CD4-positive, alpha-beta T cell treated with Interferon alpha-2 for 1 hour (primary cell): ENCODE measurements around the gene TBC1D1.
A peak's percentile ranks its signal among the peaks of the same experiment; 100 is the strongest.

ENCODE experiments used
- DNase-seq, 2 donors: peaks; one replicate each; pipeline ENCODE4 v3.0.0-alpha.2; 2020 to 2022

The TBC1D1 gene

DNA sequence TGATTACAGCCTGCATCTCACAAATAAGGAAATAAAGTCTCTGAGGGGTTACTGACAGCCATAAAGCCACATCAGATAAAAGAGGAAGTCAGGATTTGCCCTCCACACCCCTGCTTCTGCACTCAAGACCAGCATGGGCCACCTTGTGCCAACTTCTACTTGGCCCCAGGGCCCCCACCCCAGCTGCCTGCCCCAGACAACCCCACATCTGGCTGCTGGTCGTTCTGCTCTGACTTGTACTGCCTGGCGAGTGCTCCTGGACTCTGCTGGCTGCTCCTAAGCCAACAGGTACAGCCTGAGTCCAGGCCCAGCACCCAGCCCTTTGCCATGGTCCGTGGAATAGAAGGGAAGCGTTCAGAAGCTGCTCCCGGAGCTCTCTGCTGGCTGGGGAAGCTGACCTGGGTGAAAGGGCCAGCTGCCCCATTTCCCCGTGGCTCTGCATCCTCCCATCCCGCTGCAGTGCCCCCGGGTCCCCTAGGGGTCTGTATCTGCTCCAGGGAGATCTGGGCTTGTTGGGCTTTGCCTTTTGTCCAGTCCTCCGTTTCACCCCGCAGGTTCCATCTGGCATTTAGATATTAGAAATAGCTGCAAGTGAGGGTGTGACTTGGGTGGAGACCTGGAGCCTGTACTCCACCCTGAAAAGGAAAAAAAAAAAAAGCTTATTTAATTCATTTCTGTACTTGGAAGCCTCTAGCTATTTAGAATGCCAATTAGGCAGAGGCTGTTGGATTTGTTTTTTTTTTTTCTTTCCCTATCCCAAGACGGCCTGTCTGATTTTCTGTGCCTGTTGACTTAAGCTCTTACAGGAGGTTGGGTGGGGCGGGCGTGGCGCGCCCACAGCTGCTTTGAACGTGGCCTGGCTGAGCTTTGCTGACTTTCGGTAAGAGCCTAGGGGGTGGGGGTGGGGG, 264.1 kb downstream of the TBC1D1 start:
- DNase-seq: peak; percentile 10 to 31

- DNase-seq: no peak
These were observed 264.9 kb downstream of the TBC1D1 start for GRCh38 chr4:38155589-38156294.

GRCh38 chr4:38157592-38157991, 266.7 kb downstream of the TBC1D1 start:
- no peak for DNase-seq

- peak; percentile 67 to 83 for DNase-seq
These were observed 269.8 kb downstream of the TBC1D1 start for GRCh38 chr4:38160487-38161207.

GRCh38 chr4:38161208-38162113, 270.6 kb downstream of the TBC1D1 start:
- DNase-seq: no peak

- no peak for DNase-seq
These were observed 271.4 kb downstream of the TBC1D1 start for GRCh38 chr4:38162240-38162784.

GRCh38 chr4:38163216-38164006, 272.5 kb downstream of the TBC1D1 start:
- DNase-seq: no peak

DNA sequence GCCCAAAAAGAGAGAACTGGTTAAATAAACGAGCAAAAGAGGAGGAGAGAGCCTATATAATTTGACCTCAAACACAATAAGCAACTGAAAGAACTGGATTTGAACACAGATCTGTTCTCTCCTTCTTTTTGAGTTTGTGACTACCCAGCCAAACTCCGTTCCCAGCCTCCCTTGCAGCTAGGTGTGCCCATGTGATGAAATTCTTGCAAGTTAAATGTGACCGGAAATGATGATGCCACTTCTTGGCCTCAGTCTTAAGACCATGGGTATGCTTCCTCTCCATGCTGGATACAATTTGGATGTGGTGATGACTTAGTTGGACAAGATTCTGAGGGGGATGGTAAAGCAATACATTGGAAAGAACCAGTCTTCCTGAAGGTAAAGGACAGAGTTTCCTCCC, 273.5 kb downstream of the TBC1D1 start:
- no peak for DNase-seq

DNA sequence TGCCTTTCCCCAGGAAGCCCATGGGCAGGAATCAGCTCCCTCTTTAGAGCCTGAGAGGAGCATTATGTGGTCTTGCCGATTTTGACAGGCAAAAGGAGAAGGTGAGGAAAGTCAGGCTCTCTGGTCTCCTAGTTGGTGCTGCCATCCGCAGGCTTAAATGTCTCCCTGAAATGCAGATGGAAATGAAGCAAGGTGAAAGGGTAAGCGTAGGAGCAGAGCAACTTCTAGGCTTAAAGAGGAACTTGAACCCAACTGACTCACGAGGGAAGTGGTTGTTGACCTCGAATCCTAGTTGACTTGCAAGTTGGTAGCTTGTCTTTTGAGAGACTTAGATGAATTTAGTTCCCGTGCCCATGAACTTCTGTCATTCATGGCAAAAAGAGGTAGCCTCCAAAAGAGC, 275.2 kb downstream of the TBC1D1 start:
- DNase-seq: peak in 1 of 2 donors; percentile 29

DNA sequence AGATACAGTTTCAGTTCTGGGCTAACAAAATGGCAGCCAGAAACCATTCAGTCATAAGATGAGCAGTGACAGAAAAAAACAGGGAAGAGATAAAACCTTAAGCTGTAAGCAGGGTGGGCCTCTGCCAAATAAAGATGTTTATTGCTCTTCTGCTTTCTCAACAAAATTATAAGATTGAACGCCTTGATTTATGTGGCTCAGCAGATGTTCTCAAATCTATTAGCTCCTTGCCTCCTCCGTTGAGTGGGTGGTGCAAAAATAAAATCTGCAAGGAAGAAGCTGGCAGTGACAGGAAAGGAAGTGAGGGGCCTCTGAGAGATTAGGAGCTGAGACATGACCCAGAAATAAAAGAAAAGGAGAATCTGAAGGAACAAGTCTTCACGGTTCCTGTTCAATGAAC, 275.9 kb downstream of the TBC1D1 start:
- no peak for DNase-seq

GRCh38 chr4:38167973-38168372, 277.1 kb downstream of the TBC1D1 start:
- no peak for DNase-seq

- DNase-seq: no peak
These were observed 278.6 kb downstream of the TBC1D1 start for GRCh38 chr4:38169524-38169923.

DNA sequence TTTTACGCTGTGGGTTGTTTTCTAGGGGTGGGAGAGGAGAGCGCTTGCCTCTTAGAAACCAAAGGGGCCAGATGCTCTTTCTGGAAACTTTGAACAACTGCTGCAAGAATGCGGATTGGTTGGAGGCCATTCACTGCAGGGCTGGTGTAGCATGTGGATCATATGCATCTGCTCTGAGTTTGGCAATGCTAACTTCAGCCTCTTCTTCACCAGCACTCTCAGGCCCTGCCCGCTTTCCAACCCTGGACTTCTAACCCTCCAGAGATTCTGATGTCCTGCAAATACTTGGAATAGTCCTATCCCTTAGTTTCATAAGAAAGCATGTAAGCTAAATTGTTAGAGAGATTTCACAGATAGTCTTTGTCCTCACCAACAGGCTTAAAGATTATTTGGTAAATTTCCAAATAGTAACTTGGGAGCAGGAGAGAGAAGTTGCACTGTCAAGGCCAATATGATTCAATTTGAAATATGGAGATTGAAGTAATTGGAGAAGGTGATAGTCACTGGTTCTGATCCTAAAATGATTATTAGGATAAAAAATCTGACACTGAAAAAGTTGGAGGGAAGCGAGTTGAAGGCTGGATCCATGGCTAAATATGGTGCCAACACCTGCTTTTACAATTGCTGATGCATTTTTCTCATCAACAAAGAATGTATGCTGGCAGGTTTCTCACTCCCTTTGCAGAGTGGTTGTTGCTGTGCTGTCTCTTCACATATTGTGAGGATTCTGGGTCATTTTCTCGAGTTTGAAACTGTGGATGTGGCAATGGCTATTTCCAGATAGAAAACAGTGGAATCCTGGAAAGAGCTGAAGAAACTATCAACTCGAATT, 279.7 kb downstream of the TBC1D1 start:
- DNase-seq: no peak

DNA sequence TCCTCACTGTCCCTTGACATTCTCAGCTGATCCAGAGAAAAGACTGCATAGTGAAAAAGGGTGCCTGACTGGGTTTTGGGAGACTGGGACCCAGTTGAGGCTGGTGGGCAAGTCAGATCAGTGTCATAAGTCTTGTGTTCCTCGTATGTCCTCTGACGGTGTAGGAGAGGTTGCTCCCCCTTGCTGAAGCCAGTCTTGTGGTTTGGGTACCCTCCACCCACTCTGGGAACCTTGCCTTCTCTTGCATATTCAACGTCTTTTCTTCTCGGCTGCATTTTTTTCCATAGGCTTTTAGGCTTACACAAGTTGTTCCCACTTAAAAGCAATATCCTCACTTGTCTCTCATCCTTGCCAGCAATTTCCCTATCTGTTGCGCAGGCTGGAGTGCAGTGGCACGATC, 281.2 kb downstream of the TBC1D1 start:
- no peak for DNase-seq

DNA sequence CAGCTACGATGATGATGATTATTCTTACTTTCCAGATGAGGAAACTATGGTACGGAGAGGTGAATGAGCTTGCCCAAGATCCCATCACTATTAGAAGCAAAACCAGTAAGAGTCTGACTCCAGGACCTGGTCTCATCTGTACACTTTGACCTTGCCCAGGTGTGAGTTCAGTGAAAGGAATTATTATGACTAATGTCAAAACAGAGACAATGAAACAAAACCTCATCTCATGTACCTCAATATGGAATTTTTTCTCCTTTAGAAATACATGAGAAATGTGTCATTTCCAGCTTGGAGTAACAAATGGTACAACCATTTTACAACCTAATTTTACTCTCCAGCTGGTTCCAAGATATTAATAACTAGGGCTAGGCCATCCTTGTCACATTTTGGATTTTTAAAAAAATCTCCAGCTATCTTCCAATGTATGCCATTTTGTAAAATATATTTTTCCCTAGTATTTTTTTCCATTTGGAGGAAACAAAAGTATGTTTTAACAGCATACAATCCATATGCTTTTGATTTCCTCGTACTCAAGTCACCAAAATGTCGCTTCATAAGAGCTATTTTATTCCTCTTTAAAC, 283.1 kb downstream of the TBC1D1 start:
- DNase-seq: no peak

GRCh38 chr4:38174801-38175200, 283.9 kb downstream of the TBC1D1 start:
- DNase-seq: peak in 1 of 2 donors; percentile 31

DNA sequence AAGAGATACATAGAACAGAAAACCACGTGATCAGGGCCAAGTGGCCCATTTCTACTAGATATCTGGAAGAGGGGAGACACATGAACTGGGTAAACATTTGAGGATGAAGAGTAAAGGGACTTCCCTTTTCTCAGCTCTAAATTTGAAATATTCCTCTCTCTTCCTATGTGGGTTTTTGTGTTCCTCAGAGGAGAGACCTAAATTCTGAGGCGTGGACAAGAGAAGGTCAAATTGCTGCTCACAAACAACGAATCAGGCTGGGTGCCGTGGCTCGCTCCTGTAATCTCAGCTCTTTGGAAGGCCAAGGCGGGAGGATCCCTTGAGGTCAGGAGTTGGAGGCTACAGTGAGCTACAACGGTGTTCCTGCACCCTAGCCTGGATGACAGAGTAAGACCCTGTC, 285.3 kb downstream of the TBC1D1 start:
- DNase-seq: no peak

DNA sequence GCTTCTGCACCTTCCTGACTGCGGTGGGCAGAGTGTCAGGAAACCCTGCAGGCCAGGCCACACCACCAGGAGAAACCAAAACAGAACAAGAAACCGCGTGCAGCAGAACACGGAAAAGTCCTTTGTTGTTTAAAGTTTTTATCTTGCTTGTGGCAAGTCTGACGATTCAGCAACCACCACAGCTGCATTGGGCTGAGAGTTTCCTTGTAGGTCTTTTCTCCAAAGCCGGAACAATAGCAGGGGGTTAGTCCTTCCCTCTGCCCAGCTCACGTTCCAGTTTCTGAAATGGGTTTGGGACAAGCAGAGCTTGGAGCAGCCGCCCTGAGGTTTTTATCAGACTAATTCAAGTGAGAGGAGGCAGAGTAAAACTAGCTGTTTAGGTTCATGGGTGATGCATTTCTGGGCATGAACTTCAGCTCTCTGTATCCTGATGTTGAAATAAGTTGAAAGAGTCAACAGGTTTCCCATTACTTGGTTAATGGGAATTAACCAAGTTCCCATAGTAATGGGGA, 286.2 kb downstream of the TBC1D1 start:
- peak; percentile 29 to 63 for DNase-seq

DNA sequence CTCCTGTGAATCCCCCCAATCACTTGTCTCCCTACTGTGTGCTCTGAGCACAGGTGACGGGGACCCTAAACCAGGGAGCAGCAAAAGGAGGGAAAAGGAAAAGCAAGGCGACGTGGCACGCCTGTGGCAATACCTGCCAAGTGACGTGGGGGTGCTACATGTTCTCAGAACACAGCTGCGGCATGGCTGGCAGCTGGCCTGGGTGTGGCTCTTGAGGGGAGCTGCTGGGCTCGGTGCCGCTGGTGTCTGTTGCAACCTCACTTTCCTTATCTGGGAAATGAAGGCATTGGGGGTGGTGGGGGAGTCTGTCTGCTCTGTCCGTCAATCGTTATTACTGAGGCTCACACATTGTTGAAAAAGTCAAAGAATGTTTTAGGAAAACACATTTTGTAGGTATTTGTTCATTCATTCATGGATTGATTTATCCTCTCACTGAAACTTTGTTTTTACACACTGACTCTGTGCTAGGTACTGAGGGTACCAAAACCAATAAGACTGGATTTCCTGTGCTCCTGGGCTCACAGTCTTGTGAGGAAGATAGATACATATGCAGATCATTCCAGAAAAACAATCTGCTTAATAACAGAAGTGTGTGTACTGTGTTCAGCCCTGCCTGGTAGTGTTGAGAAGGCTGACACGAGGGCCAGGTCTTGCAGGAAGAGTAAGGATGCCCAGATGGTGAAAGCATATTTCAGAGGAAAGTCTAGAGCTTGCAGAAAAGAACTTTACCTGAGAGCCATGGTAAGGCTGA, 286.9 kb downstream of the TBC1D1 start:
- peak; percentile 60 to 61 for DNase-seq
